K562 (cell line): Measurements from ENCODE around the gene USF2. TPM values are rescaled to one million over a fixed set of nuclear protein-coding genes. Genes with fewer than 3 reads are reported as not detected.

Source experiments
- CBX5 ChIP-seq: IDR thresholded peaks from 2 replicates; pipeline ENCODE4 v1.6.1; 2014; ENCODE audit warnings: low read depth, borderline replicate concordance
- CEBPB ChIP-seq: fragments of 450-650 bp; IDR thresholded peaks from 2 replicates; pipeline ENCODE4 v1.6.1; 2016; ENCODE audit warnings: missing genetic modification characterization, missing compliant biosample characterization
- FOXM1 ChIP-seq, 2 experiments: fragments of 450-650 bp in 1 of 2; sonication (generic) in 1 of 2; formaldehyde crosslinking in 1 of 2; IDR thresholded peaks; 2 replicates each; pipeline versions ENCODE4 v1.6.1 to v1.9.0; 2017 to 2022; ENCODE audit warnings: low read depth in 2 of 2, mild to moderate bottlenecking in 2 of 2, missing genetic modification reagents in 1 of 2, moderate library complexity in 1 of 2
- NFE2L1 ChIP-seq: fragments of 450-650 bp; IDR thresholded peaks from 2 replicates; pipeline ENCODE4 v1.6.1; 2016; ENCODE audit warnings: missing genetic modification characterization, low read depth, mild to moderate bottlenecking, missing compliant biosample characterization, moderate library complexity, borderline replicate concordance
- PATZ1 ChIP-seq: fragments of 250-450 bp; sonication (Bioruptor Pico); IDR thresholded peaks from 2 replicates; pipeline ENCODE4 v1.5.0; 2020; ENCODE audit warnings: mild to moderate bottlenecking, borderline replicate concordance
- PCBP1 ChIP-seq: fragments of 200-400 bp; formaldehyde crosslinking; IDR thresholded peaks from 2 replicates; pipeline ENCODE4 v1.6.1; 2018; ENCODE audit warnings: mild to moderate bottlenecking, low read depth, low read length; ENCODE audit not compliant: poor library complexity, severe bottlenecking
- POLR2B ChIP-seq: fragments of 450-650 bp; IDR thresholded peaks from 2 replicates; pipeline ENCODE4 v1.6.1; 2018; ENCODE audit warnings: low read depth; ENCODE audit not compliant: partially characterized antibody
- SIX5 ChIP-seq, 2 experiments: IDR thresholded peaks; 2 replicates each; pipeline ENCODE4 v1.6.1; 2011; ENCODE audit warnings: low read length in 2 of 2, borderline replicate concordance in 1 of 2, low read depth in 1 of 2, mild to moderate bottlenecking in 1 of 2, moderate library complexity in 1 of 2; ENCODE audit not compliant: insufficient read depth in 1 of 2
- USF1 ChIP-seq: sonication (generic); formaldehyde crosslinking; IDR thresholded peaks from 2 replicates; pipeline ENCODE4 v1.9.0; 2022; ENCODE audit warnings: mild to moderate bottlenecking, missing genetic modification reagents
- ZNF277 ChIP-seq: fragments of 250-450 bp; sonication (Bioruptor Pico); IDR thresholded peaks from 2 replicates; pipeline ENCODE4 v1.8.0; 2022; ENCODE audit warnings: inconsistent platforms, mild to moderate bottlenecking, moderate library complexity, borderline replicate concordance
- ZNF347 ChIP-seq: fragments of 450-650 bp; formaldehyde crosslinking; IDR thresholded peaks from 2 replicates; pipeline ENCODE4 v1.4.0; 2020; ENCODE audit warnings: low read depth, mild to moderate bottlenecking, moderate library complexity
- ZNF444 ChIP-seq: fragments of 250-450 bp; sonication (Bioruptor Pico); IDR thresholded peaks from 2 replicates; pipeline ENCODE4 v1.4.0; 2020; ENCODE audit warnings: mild to moderate bottlenecking, moderate library complexity
- ZNF57 ChIP-seq: fragments of 450-650 bp; formaldehyde crosslinking; IDR thresholded peaks from 2 replicates; pipeline ENCODE4 v1.4.0; 2020; ENCODE audit warnings: mild to moderate bottlenecking, moderate library complexity
- ZNF584 ChIP-seq: fragments of 200-800 bp; sonication (Bioruptor generic); IDR thresholded peaks from 2 replicates; pipeline ENCODE4 v1.6.1; 2016; ENCODE audit warnings: low read depth, mild to moderate bottlenecking, missing genetic modification characterization, missing compliant biosample characterization
- ZNF589 ChIP-seq: fragments of 200-800 bp; sonication (Bioruptor generic); IDR thresholded peaks from 2 replicates; pipeline ENCODE4 v1.6.1; 2016; ENCODE audit warnings: low read depth, missing genetic modification characterization, missing compliant biosample characterization
- polyA plus RNA-seq, 8 experiments: library from polyadenylated mRNA; depleted of rRNA in 4 of 8; stranded (reverse) in 5 of 8; unstranded in 3 of 8; fragments of >200 nt; fragmentation: Nextera tagmentation in 2 of 8; fragmentation: Illumina TruSeq in 1 of 8; extraction: Ambion mirVana in 2 of 8; extraction: Trizol in 1 of 8; gene quantifications; 2 replicates each; pipeline versions ENCODE4 v1.2.1 to v1.2.3, GENCODE V29; 2011 to 2014; ENCODE audit warnings: inconsistent platforms in 1 of 8, missing spikeins in 1 of 8
- total RNA-seq, 7 experiments: library from RNA; depleted of rRNA in 6 of 7; stranded (reverse); fragments of >200 nt in 6 of 7; fragmentation: Illumina TruSeq in 2 of 7; extraction: Trizol in 2 of 7; gene quantifications; 2 replicates each; pipeline versions ENCODE4 v1.2.1 to v1.2.3, GENCODE V29; 2011 to 2021; ENCODE audit warnings: low replicate concordance in 1 of 7
- TF ChIP-seq, protein P1 (sequence below): sonication (generic); formaldehyde crosslinking; IDR thresholded peaks from 2 replicates; pipeline ENCODE4 v1.8.0; 2023; ENCODE audit warnings: missing genetic modification reagents, mild to moderate bottlenecking, borderline replicate concordance

Gene USF2
- total and polyA plus RNA-seq, 9 of the 15 experiments (the other 6 are each of a cell fraction or from before 2014, with no cell fraction given) = 0.27 to 93.7 (median 58.4) TPM

DNA sequence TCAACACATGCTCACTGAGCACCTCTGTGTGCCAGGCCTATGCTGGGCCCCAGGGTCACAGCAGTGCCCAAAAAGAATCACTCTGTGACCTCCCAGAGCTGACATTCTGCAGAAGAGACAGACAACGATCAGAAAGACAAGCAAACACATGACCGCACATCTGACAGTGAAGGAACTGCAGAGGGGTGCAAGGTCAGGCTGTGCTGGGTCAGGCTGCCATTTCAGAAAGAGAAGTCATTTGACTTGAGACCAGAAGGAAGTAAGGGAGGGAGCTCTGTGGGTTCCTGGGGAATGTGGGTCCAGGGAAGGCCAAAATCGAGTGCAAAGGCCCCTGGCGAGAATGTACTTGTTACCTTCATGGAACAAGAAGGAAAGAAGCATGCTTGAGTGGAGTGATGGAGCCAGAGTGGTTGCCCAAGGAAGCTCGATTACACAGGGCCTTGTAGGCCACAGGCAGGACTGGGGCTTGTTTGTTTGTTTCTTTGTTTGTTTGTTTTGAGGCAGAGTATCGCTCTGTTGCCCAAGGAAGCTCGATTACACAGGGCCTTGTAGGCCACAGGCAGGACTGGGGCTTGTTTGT lies 48.8 kb downstream of the USF2 start (continued):
- no peak for TF ChIP-seq ZNF347 (CRISPR knock-in tag)
- TF ChIP-seq ZNF584 (CRISPR knock-in tag) = 0 out of 2 replicates have a peak, but pooled peaks have one; percentile 30
- no peak for TF ChIP-seq SIX5 (IDR thresholded peaks at IDR 0.05; ENCODE audit: borderline replicate concordance in 1 of 2, insufficient read depth in 1 of 2, low read depth in 1 of 2, low read length in 2 of 2)
- TF ChIP-seq ZNF589 (CRISPR knock-in tag) = 0 out of 2 replicates have a peak, but pooled peaks have one; percentile 26
- TF ChIP-seq, protein P1, sequence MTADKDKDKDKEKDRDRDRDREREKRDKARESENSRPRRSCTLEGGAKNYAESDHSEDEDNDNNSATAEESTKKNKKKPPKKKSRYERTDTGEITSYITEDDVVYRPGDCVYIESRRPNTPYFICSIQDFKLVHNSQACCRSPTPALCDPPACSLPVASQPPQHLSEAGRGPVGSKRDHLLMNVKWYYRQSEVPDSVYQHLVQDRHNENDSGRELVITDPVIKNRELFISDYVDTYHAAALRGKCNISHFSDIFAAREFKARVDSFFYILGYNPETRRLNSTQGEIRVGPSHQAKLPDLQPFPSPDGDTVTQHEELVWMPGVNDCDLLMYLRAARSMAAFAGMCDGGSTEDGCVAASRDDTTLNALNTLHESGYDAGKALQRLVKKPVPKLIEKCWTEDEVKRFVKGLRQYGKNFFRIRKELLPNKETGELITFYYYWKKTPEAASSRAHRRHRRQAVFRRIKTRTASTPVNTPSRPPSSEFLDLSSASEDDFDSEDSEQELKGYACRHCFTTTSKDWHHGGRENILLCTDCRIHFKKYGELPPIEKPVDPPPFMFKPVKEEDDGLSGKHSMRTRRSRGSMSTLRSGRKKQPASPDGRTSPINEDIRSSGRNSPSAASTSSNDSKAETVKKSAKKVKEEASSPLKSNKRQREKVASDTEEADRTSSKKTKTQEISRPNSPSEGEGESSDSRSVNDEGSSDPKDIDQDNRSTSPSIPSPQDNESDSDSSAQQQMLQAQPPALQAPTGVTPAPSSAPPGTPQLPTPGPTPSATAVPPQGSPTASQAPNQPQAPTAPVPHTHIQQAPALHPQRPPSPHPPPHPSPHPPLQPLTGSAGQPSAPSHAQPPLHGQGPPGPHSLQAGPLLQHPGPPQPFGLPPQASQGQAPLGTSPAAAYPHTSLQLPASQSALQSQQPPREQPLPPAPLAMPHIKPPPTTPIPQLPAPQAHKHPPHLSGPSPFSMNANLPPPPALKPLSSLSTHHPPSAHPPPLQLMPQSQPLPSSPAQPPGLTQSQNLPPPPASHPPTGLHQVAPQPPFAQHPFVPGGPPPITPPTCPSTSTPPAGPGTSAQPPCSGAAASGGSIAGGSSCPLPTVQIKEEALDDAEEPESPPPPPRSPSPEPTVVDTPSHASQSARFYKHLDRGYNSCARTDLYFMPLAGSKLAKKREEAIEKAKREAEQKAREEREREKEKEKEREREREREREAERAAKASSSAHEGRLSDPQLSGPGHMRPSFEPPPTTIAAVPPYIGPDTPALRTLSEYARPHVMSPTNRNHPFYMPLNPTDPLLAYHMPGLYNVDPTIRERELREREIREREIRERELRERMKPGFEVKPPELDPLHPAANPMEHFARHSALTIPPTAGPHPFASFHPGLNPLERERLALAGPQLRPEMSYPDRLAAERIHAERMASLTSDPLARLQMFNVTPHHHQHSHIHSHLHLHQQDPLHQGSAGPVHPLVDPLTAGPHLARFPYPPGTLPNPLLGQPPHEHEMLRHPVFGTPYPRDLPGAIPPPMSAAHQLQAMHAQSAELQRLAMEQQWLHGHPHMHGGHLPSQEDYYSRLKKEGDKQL (CRISPR knock-in tag) = no peak
- no peak for TF ChIP-seq ZNF57 (CRISPR knock-in tag)
- peak; percentile 26; the same call in 1 of the 2 replicates for TF ChIP-seq USF1
- no peak for TF ChIP-seq POLR2B
- TF ChIP-seq ZNF444 (CRISPR knock-in tag) = no peak
- no peak for TF ChIP-seq PCBP1
- TF ChIP-seq PATZ1 (CRISPR knock-in tag) = 0 out of 2 replicates have a peak, but pooled peaks have one; percentile 27
- TF ChIP-seq NFE2L1 (tag) = no peak
- no peak for TF ChIP-seq CBX5
- no peak for TF ChIP-seq ZNF277 (CRISPR knock-in tag)
- TF ChIP-seq FOXM1 (IDR thresholded peaks at IDR 0.05; ENCODE audit: low read depth) = no peak
- no peak for TF ChIP-seq FOXM1 (CRISPR knock-in tag; IDR thresholded peaks at IDR 0.05; ENCODE audit: low read depth)
- TF ChIP-seq CEBPB (tag) = no peak
